K562 (cell line): ENCODE measurements around the gene ERVK3-1. TPM values are rescaled to one million over a fixed set of nuclear protein-coding genes. Genes with fewer than 3 reads are reported as not detected.

Experiments used
- ATAC-seq: fragments of 200-7000 bp; cut with Tn5 transposase; 3 replicates; pipeline ENCODE4 v1.9.1; 2020; ENCODE audit warnings: moderate library complexity
- BruUV-seq: library from RNA; stranded (reverse); fragments of 400-500 nt; replicated peaks from 2 replicates; lab custom pipeline; 2021; lab: Mats Ljungman, UMichigan
- CTCF ChIA-PET: fragments of 300-600 bp; formaldehyde crosslinking; extraction: SDS; loops from one replicate; lab custom pipeline; 2021; ENCODE audit warnings: low intra/inter-chr PET ratio; lab: Yijun Ruan, JAX
- POLR2A ChIA-PET: fragments of 300-600, 350-650 bp; sonication (Branson Sonifier 250); formaldehyde crosslinking; extraction: SDS; loops from one replicate; lab custom pipeline; 2021; ENCODE audit warnings: antibody characterized with exemption, inconsistent platforms; lab: Yijun Ruan, JAX
- DNase-seq, 4 experiments: peaks; one replicate each; pipeline versions ENCODE4 v3.0.0 to v3.0.0-alpha.2; 2011 to 2018; ENCODE audit warnings: low spot score in 3 of 4, mixed read lengths in 3 of 4; ENCODE audit errors: extremely low read depth in 1 of 4
- FAIRE-seq: peaks from 2 replicates; lab custom pipeline; 2011; peaks lifted over from hg19 to GRCh38; lab: Jason Lieb, UNC
- H2AFZ ChIP-seq: 2 replicates; pipeline ENCODE4 v1.6.0; 2011; ENCODE audit warnings: low read depth, low read length, control low read depth, inconsistent platforms
- H3K27ac ChIP-seq: fragments of 200-600 bp; 3 replicates; pipeline ENCODE4 v1.8.0; 2011; ENCODE audit warnings: low read depth, mild to moderate bottlenecking, control low read depth, inconsistent platforms, low read length, moderate library complexity, mixed read lengths; ENCODE audit errors: extremely low read depth
- H3K27me3 ChIP-seq, 2 experiments: fragments of 300-600 bp in 1 of 2; 2 replicates in 1 of 2; 3 replicates in 1 of 2; pipeline versions ENCODE4 v1.6.0 to v1.8.0; 2011; ENCODE audit warnings: inconsistent platforms in 2 of 2, low read length in 2 of 2, mild to moderate bottlenecking in 1 of 2, mixed read lengths in 1 of 2, moderate library complexity in 1 of 2; ENCODE audit not compliant: control insufficient read depth in 2 of 2, insufficient read depth in 2 of 2
- H3K36me3 ChIP-seq: fragments of 300-600 bp; 3 replicates; pipeline ENCODE4 v1.8.0; 2011; ENCODE audit warnings: mild to moderate bottlenecking, low read length, inconsistent platforms; ENCODE audit not compliant: control insufficient read depth, insufficient read depth
- H3K4me1 ChIP-seq, 2 experiments: fragments of 200-600 bp in 1 of 2; replicated peaks in 1 of 2; 2 replicates in 1 of 2; 3 replicates in 1 of 2; pipeline versions ENCODE4 v1.5.1 to v1.8.0; 2011; ENCODE audit warnings: inconsistent platforms in 2 of 2, low read length in 2 of 2, mild to moderate bottlenecking in 1 of 2, mixed read lengths in 1 of 2, moderate library complexity in 1 of 2; ENCODE audit not compliant: control insufficient read depth in 2 of 2, insufficient read depth in 2 of 2
- H3K4me2 ChIP-seq: 2 replicates; pipeline ENCODE4 v1.6.1; 2011; ENCODE audit warnings: low read length, control low read depth, inconsistent platforms, mixed read lengths; ENCODE audit not compliant: insufficient read depth
- H3K4me3 ChIP-seq: fragments of 200-600 bp; sonication (generic), shearing (Covaris generic); 2 replicates; pipeline ENCODE4 v1.5.1; 2016; ENCODE audit warnings: control low read depth, inconsistent platforms
- H3K79me2 ChIP-seq: fragments of 200-600 bp; 3 replicates; pipeline ENCODE4 v1.8.0; 2011; ENCODE audit warnings: low read length, inconsistent platforms; ENCODE audit not compliant: control insufficient read depth, insufficient read depth
- H3K9ac ChIP-seq, 2 experiments: 2 replicates each; pipeline versions ENCODE4 v1.6.0 to v1.6.1; 2011; ENCODE audit warnings: low read depth in 2 of 2, low read length in 2 of 2, control low read depth in 1 of 2, inconsistent platforms in 1 of 2, mild to moderate bottlenecking in 1 of 2, mixed read lengths in 1 of 2; ENCODE audit not compliant: insufficient read depth in 1 of 2
- H3K9me1 ChIP-seq: one replicate; pipeline ENCODE4 v1.6.0; 2011; ENCODE audit warnings: inconsistent platforms, mild to moderate bottlenecking, low read length, moderate library complexity; ENCODE audit not compliant: control insufficient read depth, insufficient read depth
- H3K9me3 ChIP-seq: replicated peaks from 2 replicates; pipeline ENCODE4 v1.5.1; 2011; ENCODE audit warnings: low read depth, low read length, inconsistent platforms; ENCODE audit not compliant: control insufficient read depth, insufficient read depth
- H4K20me1 ChIP-seq: replicated peaks from 2 replicates; pipeline ENCODE4 v1.6.1; 2011; ENCODE audit warnings: low read length, inconsistent platforms, mixed read lengths; ENCODE audit not compliant: control insufficient read depth, insufficient read depth
- ARNT ChIP-seq, 2 experiments: fragments of 450-650 bp; IDR thresholded peaks; 2 replicates each; pipeline ENCODE4 v1.6.1; 2016; ENCODE audit warnings: mild to moderate bottlenecking in 1 of 2
- ELF2 ChIP-seq: fragments of 250-450 bp; sonication (Bioruptor Pico); IDR thresholded peaks from 2 replicates; pipeline ENCODE4 v1.5.0; 2021; ENCODE audit warnings: mild to moderate bottlenecking
- POLR2H ChIP-seq: IDR thresholded peaks from 2 replicates; pipeline ENCODE4 v1.6.1; 2016; ENCODE audit warnings: missing genetic modification characterization, low read depth, mild to moderate bottlenecking, control low read depth, missing compliant biosample characterization, moderate library complexity
- SMARCE1 ChIP-seq: fragments of 450-650 bp; IDR thresholded peaks from 2 replicates; pipeline ENCODE4 v1.7.1; 2016; ENCODE audit warnings: mild to moderate bottlenecking
- SRSF3 ChIP-seq: fragments of 200-400 bp; formaldehyde crosslinking; IDR thresholded peaks from 2 replicates; pipeline ENCODE4 v1.6.1; 2016; ENCODE audit warnings: mild to moderate bottlenecking, low read length, moderate library complexity; ENCODE audit not compliant: insufficient read depth
- ZBTB8A ChIP-seq: fragments of 450-650 bp; IDR thresholded peaks from 2 replicates; pipeline ENCODE4 v1.6.1; 2018; ENCODE audit warnings: mild to moderate bottlenecking, moderate library complexity; ENCODE audit not compliant: partially characterized antibody
- ZNF668 ChIP-seq: fragments of 250-450 bp; sonication (Bioruptor Pico); IDR thresholded peaks from 2 replicates; pipeline ENCODE4 v1.8.0; 2022; ENCODE audit warnings: mild to moderate bottlenecking, inconsistent platforms
- ZNF707 ChIP-seq: fragments of 250-450 bp; sonication (Bioruptor Pico); conservative IDR thresholded peaks from 2 replicates; pipeline ENCODE4 v1.8.0; 2022; ENCODE audit warnings: inconsistent platforms, mild to moderate bottlenecking, moderate library complexity
- ZNF717 ChIP-seq: fragments of 250-450 bp; sonication (Bioruptor Pico); IDR thresholded peaks from 2 replicates; pipeline ENCODE4 v1.5.0; 2021
- WGBS: fragments of 100-300 bp; shearing (Covaris generic); methylation state at CpG from one replicate; pipeline ENCODE4 v1.1.6; 2016; ENCODE audit warnings: low coverage, mixed read lengths; ENCODE audit not compliant: insufficient coverage; ENCODE audit errors: missing lambda C conversion rate; 5-methylcytosine and 5-hydroxymethylcytosine counted together
- in situ Hi-C: fragments of 300-500 bp; cut with MboI; formaldehyde crosslinking; loops from 4 replicates; pipeline ENCODE4 v1.15.0; 2018; ENCODE audit warnings: inconsistent platforms, mixed read lengths
- intact Hi-C: fragments of 100-400 bp; cut with micrococcal nuclease; formaldehyde crosslinking; loops from 2 replicates; pipeline ENCODE4 v1.14.2; 2022
- polyA plus RNA-seq, 8 experiments: library from polyadenylated mRNA; depleted of rRNA in 4 of 8; stranded (reverse) in 5 of 8; unstranded in 3 of 8; fragments of >200 nt; fragmentation: Nextera tagmentation in 2 of 8; fragmentation: Illumina TruSeq in 1 of 8; extraction: Ambion mirVana in 2 of 8; extraction: Trizol in 1 of 8; gene quantifications; 2 replicates each; pipeline versions ENCODE4 v1.2.1 to v1.2.3, GENCODE V29; 2011 to 2014; ENCODE audit warnings: inconsistent platforms in 1 of 8, missing spikeins in 1 of 8
- total RNA-seq, 7 experiments: library from RNA; depleted of rRNA in 6 of 7; stranded (reverse); fragments of >200 nt in 6 of 7; fragmentation: Illumina TruSeq in 2 of 7; extraction: Trizol in 2 of 7; gene quantifications; 2 replicates each; pipeline versions ENCODE4 v1.2.1 to v1.2.3, GENCODE V29; 2011 to 2021; ENCODE audit warnings: low replicate concordance in 1 of 7
- TF ChIP-seq, protein P1 (sequence below): fragments of 450-650 bp; formaldehyde crosslinking; IDR thresholded peaks from 2 replicates; pipeline ENCODE4 v1.4.0; 2022; ENCODE audit warnings: missing genetic modification characterization
- TF ChIP-seq, protein P2 (sequence below): fragments of 200-800 bp; sonication (Bioruptor generic); IDR thresholded peaks from 2 replicates; pipeline ENCODE4 v1.6.1; 2017; ENCODE audit warnings: missing genetic modification characterization, missing compliant biosample characterization
- TF ChIP-seq, protein P3 (sequence below): sonication (generic); formaldehyde crosslinking; IDR thresholded peaks from 2 replicates; pipeline ENCODE4 v1.8.0; 2022; ENCODE audit warnings: missing genetic modification reagents, mild to moderate bottlenecking, moderate library complexity, borderline replicate concordance

Gene ERVK3-1
- total and polyA plus RNA-seq, 9 of the 15 experiments (the other 6 are each of a cell fraction or from before 2014, with no cell fraction given) = 87.6 to 299 (median 119) TPM

DNA sequence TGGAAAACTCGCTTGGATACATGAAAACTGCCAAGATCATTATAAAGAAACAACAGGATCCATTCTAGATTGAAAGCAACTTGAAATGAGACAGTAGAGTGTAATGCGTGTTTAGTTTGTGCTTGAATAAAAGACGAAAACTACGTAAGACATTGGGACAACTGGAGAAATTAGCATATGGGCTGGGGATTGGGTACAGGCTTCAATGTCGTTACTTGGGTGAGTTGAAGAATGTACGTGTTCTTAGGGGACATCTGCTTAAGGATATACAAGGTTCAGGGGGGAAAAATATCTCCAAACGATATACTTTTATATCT, 471 bp upstream of the ERVK3-1 start:
- intact Hi-C loops (loop anchor here (1.0 to 2.0 kb wide), 3 partner anchors 22 to 58 kb away; partner anchors contain the start of genes ZNF497, ZNF8 and ZSCAN22), in situ Hi-C loops (no loop called here)
- Histone ChIP-seq H3K36me3 (peaks cover 61% of the 10 kb centered on the region), H3K9ac (peak overlapping the region in 1 of 2 experiments; percentile 91; a peak in 2 of 4 replicates), H3K79me2 (peaks cover 40% of the 10 kb centered on the region), H3K4me2 (peak overlapping the region; percentile 99), H2AFZ (peak overlapping the region; percentile 96), H3K9me3 (peaks cover 3% of the 10 kb centered on the region), H3K27me3 (no peaks in the 10 kb centered on the region), H3K9me1 (no peaks in the 10 kb centered on the region), H3K27ac (peak overlapping the region; percentile 98), H3K4me1 (peaks cover 7 to 15% of the 10 kb centered on the region in 2 experiments; a peak in 4 of 5 replicates), H4K20me1 (no peaks in the 10 kb centered on the region), H3K4me3 (peak overlapping the region; percentile 98)
- WGBS = 7% methylated on average over 7 of the region's 7 CpGs
- FAIRE-seq (no peak), ATAC-seq (peak; percentile 53), DNase-seq (peak in 1 of 4 experiments; percentile 58)
- ChIA-PET CTCF (no interaction called here), POLR2A (interaction anchor here (0.6 to 4.2 kb wide), 6 partner anchors 8 to 271 kb away, joined by 3 to 27 read pairs (median 4); partner anchors contain the start of gene ZNF8)
- BruUV-seq = no TSS peak
- TF ChIP-seq ZNF717 (no peak), POLR2H (no peak), ZNF668 (no peak), SMARCE1 (no peak), ARNT (IDR thresholded peaks at IDR 0.05) (0 out of 4 replicates have a peak, but pooled peaks of 1 of the 2 experiments have one; percentile 27), ELF2 (CRISPR knock-in tag) (no peak), ZNF707 (no peak), ZBTB8A (no peak), SRSF3 (no peak)
- TF ChIP-seq, protein P1, sequence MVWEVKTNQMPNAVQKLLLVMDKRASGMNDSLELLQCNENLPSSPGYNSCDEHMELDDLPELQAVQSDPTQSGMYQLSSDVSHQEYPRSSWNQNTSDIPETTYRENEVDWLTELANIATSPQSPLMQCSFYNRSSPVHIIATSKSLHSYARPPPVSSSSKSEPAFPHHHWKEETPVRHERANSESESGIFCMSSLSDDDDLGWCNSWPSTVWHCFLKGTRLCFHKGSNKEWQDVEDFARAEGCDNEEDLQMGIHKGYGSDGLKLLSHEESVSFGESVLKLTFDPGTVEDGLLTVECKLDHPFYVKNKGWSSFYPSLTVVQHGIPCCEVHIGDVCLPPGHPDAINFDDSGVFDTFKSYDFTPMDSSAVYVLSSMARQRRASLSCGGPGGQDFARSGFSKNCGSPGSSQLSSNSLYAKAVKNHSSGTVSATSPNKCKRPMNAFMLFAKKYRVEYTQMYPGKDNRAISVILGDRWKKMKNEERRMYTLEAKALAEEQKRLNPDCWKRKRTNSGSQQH = no peak
- TF ChIP-seq, protein P2, sequence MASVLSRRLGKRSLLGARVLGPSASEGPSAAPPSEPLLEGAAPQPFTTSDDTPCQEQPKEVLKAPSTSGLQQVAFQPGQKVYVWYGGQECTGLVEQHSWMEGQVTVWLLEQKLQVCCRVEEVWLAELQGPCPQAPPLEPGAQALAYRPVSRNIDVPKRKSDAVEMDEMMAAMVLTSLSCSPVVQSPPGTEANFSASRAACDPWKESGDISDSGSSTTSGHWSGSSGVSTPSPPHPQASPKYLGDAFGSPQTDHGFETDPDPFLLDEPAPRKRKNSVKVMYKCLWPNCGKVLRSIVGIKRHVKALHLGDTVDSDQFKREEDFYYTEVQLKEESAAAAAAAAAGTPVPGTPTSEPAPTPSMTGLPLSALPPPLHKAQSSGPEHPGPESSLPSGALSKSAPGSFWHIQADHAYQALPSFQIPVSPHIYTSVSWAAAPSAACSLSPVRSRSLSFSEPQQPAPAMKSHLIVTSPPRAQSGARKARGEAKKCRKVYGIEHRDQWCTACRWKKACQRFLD (CRISPR knock-in tag) = no peak
- TF ChIP-seq, protein P3, sequence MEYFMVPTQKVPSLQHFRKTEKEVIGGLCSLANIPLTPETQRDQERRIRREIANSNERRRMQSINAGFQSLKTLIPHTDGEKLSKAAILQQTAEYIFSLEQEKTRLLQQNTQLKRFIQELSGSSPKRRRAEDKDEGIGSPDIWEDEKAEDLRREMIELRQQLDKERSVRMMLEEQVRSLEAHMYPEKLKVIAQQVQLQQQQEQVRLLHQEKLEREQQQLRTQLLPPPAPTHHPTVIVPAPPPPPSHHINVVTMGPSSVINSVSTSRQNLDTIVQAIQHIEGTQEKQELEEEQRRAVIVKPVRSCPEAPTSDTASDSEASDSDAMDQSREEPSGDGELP (CRISPR knock-in tag) = no peak
